GM10266 (cell line): ENCODE data around the gene LXN.
"Not testable (repeated sequence)": the region's sequence is repeated elsewhere in the genome, so short reads cannot be mapped to it uniquely, and the experiment has no call there.

Source experiments
- DNase-seq: peaks from one replicate; pipeline ENCODE4 v3.0.0; 2012; ENCODE audit errors: extremely low spot score
- TF ChIP-seq, protein P1 (sequence below): IDR thresholded peaks from 2 replicates; pipeline ENCODE4 v1.5.1; 2012; ENCODE audit warnings: mild to moderate bottlenecking, low read depth; ENCODE audit not compliant: control insufficient read depth, insufficient read depth; ENCODE audit errors: missing control alignments

The LXN gene

DNA sequence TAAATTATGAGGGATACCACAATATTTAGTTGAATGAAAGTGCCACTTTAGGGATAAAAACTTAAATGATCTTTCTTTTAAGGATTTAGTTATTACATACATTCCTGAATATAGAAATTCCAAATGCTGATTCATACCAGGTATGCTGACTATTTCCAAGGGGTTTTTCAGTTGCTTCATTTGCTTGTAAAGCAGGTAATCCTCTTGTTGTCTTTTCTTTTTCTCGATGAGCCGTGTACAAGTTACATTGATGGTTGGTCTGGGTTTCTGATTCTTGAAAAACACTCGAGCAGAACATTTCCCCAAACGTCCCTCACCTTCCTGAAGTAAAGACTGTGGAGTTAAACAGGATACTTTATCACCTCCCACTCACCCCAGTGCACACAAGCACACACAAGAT, 38.2 kb upstream of the LXN start:
- TF ChIP-seq, protein P1, sequence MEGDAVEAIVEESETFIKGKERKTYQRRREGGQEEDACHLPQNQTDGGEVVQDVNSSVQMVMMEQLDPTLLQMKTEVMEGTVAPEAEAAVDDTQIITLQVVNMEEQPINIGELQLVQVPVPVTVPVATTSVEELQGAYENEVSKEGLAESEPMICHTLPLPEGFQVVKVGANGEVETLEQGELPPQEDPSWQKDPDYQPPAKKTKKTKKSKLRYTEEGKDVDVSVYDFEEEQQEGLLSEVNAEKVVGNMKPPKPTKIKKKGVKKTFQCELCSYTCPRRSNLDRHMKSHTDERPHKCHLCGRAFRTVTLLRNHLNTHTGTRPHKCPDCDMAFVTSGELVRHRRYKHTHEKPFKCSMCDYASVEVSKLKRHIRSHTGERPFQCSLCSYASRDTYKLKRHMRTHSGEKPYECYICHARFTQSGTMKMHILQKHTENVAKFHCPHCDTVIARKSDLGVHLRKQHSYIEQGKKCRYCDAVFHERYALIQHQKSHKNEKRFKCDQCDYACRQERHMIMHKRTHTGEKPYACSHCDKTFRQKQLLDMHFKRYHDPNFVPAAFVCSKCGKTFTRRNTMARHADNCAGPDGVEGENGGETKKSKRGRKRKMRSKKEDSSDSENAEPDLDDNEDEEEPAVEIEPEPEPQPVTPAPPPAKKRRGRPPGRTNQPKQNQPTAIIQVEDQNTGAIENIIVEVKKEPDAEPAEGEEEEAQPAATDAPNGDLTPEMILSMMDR = no peak
- no peak for DNase-seq

DNA sequence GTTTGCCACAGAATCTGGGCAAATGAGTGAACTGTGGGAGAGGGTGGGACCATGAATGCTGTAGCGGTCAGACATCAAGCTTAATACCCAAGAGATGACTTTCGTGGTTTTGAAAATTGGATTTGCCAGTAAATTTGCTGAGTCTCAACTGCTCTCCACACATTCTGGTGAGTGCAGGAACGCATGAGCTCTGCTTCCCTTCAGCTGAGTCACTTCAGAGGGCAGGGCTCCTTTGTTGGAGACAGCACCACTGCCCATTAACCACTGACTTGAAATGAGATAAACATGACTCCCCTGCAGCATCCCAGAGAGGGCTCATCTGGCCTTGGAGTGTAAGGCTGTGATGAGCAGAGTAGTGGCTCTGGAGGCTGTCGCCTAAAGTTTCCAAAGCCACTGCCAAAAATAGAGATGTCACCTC, 37.2 kb upstream of the LXN start:
- DNase-seq = no peak
- TF ChIP-seq, protein P1 = no peak

DNA sequence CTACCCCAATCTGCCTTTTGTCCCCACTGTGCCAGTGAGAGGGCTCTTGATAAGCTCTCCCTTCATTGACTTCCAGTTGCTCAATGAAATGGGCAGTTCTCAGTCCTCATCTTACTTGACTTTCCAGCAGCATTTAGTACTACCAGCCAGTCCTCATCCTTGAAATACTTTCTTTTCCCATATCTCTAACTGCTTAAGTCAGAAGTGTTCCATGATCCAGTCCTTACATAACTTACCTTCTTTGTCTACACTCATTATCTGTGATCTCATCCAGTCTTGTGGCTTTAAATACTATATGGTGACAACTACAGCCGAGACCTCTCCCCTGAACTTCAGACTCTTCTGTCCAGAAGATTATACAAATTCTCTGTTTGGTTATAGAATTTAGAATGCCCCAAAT, 31.1 kb upstream of the LXN start:
- DNase-seq = no peak
- TF ChIP-seq, protein P1 = no peak

DNA sequence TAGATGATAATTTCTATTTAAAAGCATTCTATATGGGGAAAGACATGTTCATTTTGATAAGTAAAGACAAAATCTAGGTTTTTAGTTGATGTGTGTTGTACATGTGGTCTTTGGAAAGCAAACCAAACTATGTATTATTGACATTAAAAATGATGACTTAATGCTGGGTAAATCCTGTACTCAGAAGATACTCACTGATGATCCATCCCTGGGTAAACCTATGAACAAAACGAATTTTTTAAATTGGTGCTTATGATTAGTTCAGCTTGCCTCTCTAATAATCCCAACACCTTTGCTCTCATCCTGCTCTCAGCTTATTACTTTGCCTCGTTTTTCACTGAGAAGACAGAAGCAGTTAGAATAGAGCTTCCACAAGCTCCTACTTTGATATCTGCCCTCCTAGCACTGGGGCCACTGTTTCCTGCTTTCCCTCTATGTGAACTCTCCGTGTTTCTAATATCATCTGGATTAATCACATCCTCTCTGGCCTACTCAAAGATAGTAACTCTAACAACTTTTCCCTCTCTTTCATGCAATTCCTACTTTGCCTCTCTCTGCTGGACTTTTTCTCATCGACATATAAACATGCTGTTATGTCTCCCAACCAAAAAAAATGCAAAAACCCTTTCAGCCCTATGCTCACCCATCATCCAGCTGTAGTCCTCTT, 30.5 kb upstream of the LXN start:
- no peak for DNase-seq
- TF ChIP-seq, protein P1 = no peak

DNA sequence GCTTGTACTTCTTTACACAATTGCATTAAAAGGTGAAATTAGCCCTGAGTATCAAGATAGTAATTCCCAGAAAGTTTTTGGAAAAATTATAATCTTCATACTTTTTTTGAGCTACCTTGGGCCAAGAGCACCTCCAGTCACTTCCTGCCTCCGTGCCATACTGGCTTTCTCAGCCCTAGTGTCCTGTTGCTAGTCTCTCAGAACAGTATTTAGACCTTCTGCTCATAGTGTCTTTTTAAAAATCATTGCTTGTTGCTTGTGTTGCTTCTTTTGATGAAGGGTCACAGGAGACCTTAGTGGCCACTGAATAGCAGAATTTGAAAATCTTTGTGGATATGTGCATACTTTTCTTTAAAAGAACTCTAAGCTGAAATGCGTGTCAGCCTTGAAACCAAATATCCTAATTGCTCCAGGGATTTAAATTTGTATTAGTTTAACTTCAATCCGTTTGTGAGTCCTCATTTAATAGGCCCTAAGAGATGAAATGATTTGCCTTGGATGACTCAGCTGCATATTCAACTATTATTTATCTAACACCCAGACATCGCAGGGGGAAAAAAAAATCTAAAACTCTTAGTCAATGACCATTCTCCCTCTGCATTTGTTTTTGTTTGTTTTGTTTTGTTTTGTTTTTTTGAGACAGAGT, 29.1 kb upstream of the LXN start:
- DNase-seq = no peak
- TF ChIP-seq, protein P1 = no peak

DNA sequence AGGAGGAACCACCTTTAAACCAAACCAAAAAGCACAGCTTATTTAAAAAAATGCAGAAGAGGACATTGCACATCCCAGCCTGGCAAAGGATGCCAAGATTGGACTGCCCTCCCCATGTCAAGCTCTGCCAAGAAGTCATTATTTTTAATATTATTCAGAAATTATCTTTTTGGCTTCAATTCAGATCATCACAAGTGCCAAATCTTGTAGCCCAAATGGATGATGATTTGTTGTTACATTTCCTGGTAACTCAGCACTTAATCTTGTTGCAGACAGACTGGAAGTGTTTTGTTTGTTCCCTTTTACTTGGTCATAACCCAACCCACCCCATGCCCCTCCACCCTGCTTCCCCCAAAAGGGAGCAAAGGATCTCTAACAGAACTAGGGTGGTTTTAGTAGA, 28.1 kb upstream of the LXN start:
- no peak for DNase-seq

DNA sequence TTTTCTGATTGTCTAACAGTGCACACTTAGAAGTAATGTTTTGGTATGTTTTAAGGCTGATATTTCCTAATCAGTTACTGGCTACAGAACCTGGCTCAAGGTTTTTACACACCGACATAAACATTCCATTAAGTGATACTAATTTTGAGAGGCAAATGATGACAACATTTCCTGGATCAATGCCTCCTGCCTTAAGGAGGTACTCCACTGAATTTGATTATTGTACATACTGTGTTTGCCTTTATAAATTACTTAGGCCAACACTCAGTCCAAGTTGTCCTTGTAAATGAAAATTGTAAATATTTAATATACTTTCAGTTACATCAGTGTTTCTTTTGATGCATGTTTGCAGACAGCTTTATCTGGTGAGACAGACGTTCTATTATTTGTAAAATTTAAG, 24.2 kb upstream of the LXN start:
- DNase-seq = no peak
- TF ChIP-seq, protein P1 = no peak

More for the DNA sequence above, 28.1 kb upstream of the LXN start:
- TF ChIP-seq, protein P1 = no peak

DNA sequence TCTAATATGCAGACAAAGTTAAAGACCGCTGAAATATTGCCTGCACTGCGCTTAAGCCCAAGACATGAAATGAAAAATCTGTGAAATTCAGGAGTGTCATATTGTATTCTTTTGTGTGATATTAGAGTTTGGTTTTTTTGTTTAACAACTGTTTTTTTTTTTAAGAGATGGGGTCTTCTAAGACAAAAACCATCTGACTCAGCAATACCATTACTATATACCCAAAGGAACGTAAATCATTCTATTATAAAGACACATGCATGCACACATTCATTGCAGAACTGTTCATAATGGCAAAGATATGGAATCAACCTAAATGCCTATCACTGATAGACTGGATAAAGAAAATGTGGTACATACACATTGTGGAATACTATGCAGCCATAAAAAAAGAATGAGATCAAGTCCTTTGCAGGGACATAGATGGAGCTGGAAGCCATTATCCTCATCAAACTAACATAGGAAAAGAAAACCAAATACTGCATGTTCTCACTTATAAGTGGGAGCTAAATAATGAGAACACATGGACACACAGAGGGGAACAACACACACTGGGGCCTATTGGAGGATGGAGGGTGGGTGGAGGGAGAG, 21.5 kb upstream of the LXN start:
- DNase-seq = not testable (repeated sequence)
